DOHH2 (cell line): ENCODE data around the gene CDHR2.

Experiments
- H3F3A ChIP-seq: fragments of 200-600 bp; sonication (generic), shearing (Covaris generic); 2 replicates; pipeline ENCODE4 v1.6.0; 2016; ENCODE audit warnings: antibody characterized with exemption, mild to moderate bottlenecking; ENCODE audit not compliant: control insufficient read depth, insufficient read depth
- H3K27ac ChIP-seq: fragments of 200-600 bp; sonication (generic); 2 replicates; pipeline ENCODE4 v1.5.1; 2014; ENCODE audit warnings: low read depth, mild to moderate bottlenecking, low read length, moderate library complexity
- H3K27me3 ChIP-seq: fragments of 200-600 bp; sonication (generic); 2 replicates; pipeline ENCODE4 v1.6.1; 2014; ENCODE audit warnings: mild to moderate bottlenecking, low read length, mixed read lengths; ENCODE audit not compliant: control insufficient read depth
- H3K36me3 ChIP-seq: fragments of 200-600 bp; sonication (generic); 2 replicates; pipeline ENCODE4 v1.6.1; 2014; ENCODE audit warnings: mild to moderate bottlenecking, low read length, moderate library complexity, mixed read lengths; ENCODE audit not compliant: control insufficient read depth
- H3K4me1 ChIP-seq: fragments of 200-600 bp; sonication (generic); 2 replicates; pipeline ENCODE4 v1.6.1; 2014; ENCODE audit warnings: mild to moderate bottlenecking, low read length, mixed read lengths; ENCODE audit not compliant: control insufficient read depth
- H3K4me2 ChIP-seq: fragments of 200-600 bp; sonication (generic); 2 replicates; pipeline ENCODE4 v1.6.0; 2014; ENCODE audit warnings: mild to moderate bottlenecking, low read length, moderate library complexity
- H3K4me3 ChIP-seq: fragments of 200-600 bp; sonication (generic); 2 replicates; pipeline ENCODE4 v1.5.1; 2014; ENCODE audit warnings: mild to moderate bottlenecking, low read length, mixed read lengths
- H3K79me2 ChIP-seq: fragments of 200-600 bp; sonication (generic); 2 replicates; pipeline ENCODE4 v1.6.1; 2014; ENCODE audit warnings: mild to moderate bottlenecking, low read length, mixed read lengths; ENCODE audit not compliant: control insufficient read depth
- H3K9me2 ChIP-seq: fragments of 200-600 bp; sonication (generic); replicated peaks from 2 replicates; pipeline ENCODE4 v1.6.1; 2014; ENCODE audit warnings: mild to moderate bottlenecking, low read length, mixed read lengths; ENCODE audit not compliant: control insufficient read depth
- H3K9me3 ChIP-seq: fragments of 200-600 bp; sonication (generic); 2 replicates; pipeline ENCODE4 v1.6.1; 2014; ENCODE audit warnings: antibody characterized with exemption, low read length, mixed read lengths; ENCODE audit not compliant: control insufficient read depth, insufficient read depth
- H4K20me1 ChIP-seq: fragments of 200-600 bp; sonication (generic); 2 replicates; pipeline ENCODE4 v1.6.0; 2014; ENCODE audit warnings: low read depth, mild to moderate bottlenecking, antibody characterized with exemption, low read length, moderate library complexity; ENCODE audit not compliant: control insufficient read depth, insufficient read depth
- EZH2phosphoT487 ChIP-seq: fragments of 200-600 bp; sonication (generic); IDR thresholded peaks from 2 replicates; pipeline ENCODE4 v1.6.1; 2017; ENCODE audit warnings: borderline replicate concordance, mild to moderate bottlenecking, antibody characterized with exemption, low read length, moderate library complexity, mixed read lengths
- TF ChIP-seq, protein P1 (sequence below): fragments of 200-600 bp; sonication (generic); IDR thresholded peaks from one replicate; pipeline ENCODE4 v1.5.1; 2014; ENCODE audit warnings: antibody characterized with exemption, mild to moderate bottlenecking, low read depth, low read length; ENCODE audit not compliant: poor library complexity, severe bottlenecking

Gene CDHR2

DNA sequence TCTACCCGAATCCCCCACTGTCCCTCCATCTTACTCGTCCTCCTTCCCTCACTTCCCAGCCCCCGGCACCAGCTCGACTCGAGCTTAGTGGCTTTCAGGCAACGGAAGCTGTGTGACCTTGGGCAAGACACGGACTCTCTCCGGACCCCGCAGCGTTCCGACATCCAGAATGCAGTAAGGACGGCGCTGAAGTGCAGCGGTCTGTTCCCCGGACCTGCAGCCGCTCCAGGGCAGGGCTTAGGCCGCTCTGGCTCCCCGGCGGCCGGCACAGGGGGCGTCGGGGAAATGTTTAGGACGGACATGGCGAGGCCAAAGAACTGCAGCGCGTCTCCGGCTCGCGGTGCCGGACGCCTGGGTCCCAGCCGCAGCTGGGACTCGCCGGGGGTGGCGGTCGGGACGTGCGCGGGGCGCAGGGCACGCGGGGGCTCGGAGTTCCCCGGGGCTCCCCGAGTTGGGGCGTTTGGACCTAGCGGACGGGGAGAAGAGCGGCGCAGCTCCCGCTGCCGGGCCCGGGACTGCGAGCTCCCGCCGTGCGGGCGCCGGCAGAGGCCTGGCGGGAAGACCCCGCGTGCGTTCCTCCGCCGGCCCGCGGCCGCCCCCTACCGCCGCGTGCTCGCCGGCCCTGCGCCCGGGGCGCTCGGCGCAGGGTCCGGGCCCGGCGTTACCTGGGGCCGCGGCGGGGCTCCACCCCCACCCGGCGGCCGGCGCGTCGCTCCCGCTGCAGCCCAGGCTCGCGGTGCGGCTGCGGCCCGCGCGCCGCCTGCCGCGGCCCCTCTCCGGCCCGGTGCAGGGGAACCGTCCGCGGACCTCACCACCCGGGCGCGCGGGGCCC is 6.3 kb upstream of the CDHR2 start:
- Histone ChIP-seq H3K4me1 (peaks cover 61% of the 10 kb centered on the region), H3K9me3 (no peaks in the 10 kb centered on the region), H3K36me3 (no peaks in the 10 kb centered on the region; the same call in 1 of the 2 replicates), H4K20me1 (no peaks in the 10 kb centered on the region), H3K4me3 (peak overlapping the region; percentile 84), H3K9me2 (no peaks in the 10 kb centered on the region), H3K27me3 (no peaks in the 10 kb centered on the region), H3K4me2 (peak overlapping the region; percentile 96), H3K79me2 (peaks cover 13% of the 10 kb centered on the region), H3F3A (peaks cover 19% of the 10 kb centered on the region), H3K27ac (peak overlapping the region; percentile 68)
- TF ChIP-seq EZH2phosphoT487: no peak
- TF ChIP-seq, protein P1, sequence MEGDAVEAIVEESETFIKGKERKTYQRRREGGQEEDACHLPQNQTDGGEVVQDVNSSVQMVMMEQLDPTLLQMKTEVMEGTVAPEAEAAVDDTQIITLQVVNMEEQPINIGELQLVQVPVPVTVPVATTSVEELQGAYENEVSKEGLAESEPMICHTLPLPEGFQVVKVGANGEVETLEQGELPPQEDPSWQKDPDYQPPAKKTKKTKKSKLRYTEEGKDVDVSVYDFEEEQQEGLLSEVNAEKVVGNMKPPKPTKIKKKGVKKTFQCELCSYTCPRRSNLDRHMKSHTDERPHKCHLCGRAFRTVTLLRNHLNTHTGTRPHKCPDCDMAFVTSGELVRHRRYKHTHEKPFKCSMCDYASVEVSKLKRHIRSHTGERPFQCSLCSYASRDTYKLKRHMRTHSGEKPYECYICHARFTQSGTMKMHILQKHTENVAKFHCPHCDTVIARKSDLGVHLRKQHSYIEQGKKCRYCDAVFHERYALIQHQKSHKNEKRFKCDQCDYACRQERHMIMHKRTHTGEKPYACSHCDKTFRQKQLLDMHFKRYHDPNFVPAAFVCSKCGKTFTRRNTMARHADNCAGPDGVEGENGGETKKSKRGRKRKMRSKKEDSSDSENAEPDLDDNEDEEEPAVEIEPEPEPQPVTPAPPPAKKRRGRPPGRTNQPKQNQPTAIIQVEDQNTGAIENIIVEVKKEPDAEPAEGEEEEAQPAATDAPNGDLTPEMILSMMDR: no peak

DNA sequence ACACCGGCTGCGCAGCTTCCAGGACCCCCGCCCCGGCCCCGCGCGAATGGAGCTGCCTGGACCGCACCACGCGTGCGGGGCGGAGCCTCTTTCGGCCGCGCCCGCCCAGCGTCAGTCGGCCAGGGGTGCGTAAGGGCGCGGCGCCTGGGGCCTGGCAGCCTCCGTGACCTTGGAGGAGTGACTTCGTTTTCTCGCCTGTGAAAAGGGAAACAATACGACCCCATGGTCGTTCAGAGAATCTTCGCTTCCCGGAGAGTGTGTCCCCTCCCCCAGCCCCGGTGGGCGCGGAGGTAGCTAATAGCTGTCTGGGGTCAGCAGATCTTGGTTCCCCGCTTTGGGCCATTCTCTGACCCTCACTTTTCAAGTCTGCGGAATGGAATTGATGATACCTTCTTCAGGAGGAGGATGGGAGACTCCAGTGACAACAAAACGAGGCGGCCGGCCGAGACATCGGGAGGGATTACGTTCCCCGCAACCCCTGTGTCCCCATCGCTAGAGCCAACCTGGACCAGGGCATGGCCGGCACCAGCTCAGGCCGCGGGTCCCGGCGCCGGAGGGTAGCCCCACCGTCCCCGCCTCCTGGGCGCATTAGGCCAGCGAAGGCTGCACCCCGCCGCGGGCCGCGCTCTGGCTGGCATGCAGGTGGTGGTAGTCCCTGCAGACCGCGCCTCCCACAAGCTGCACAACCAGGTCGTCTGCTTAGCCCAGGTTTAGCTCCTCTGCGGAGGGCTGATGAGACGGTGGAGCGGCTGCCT is 5.5 kb upstream of the CDHR2 start:
- Histone ChIP-seq H3K79me2 (peaks cover 13% of the 10 kb centered on the region), H3K9me3 (no peaks in the 10 kb centered on the region), H3K9me2 (no peaks in the 10 kb centered on the region), H3K36me3 (no peaks in the 10 kb centered on the region; the same call in 1 of the 2 replicates), H3K4me2 (peak overlapping the region; percentile 96), H3F3A (peaks cover 15% of the 10 kb centered on the region), H4K20me1 (no peaks in the 10 kb centered on the region), H3K27ac (peak overlapping the region; percentile 68), H3K4me1 (peaks cover 55% of the 10 kb centered on the region), H3K4me3 (peak overlapping the region; percentile 80), H3K27me3 (no peaks in the 10 kb centered on the region)
- TF ChIP-seq, protein P1: no peak
- no peak for TF ChIP-seq EZH2phosphoT487

DNA sequence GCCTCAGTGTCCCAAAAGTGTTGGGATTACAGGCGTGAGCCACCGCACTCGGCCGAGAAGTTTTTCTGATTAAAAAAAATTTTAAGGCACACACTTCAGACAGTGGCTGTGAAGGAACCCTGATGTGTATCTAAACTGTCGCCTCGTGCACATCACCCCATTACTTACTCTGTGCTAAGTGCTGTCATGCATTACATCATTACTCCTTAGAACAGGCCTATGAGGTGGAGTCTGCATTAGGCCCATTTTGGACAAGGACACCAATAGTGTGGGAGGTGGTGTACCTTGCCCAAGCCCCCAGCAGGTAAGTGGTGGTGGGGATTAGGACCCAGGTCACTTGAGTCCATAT is 3.8 kb upstream of the CDHR2 start:
- Histone ChIP-seq H3K27ac (no peak overlapping the region), H3K27me3 (no peaks in the 10 kb centered on the region), H3K4me2 (peak overlapping the region; percentile 96), H3F3A (peaks cover 10% of the 10 kb centered on the region), H3K4me3 (no peak overlapping the region), H3K9me2 (no peaks in the 10 kb centered on the region), H3K9me3 (no peaks in the 10 kb centered on the region), H3K79me2 (peaks cover 13% of the 10 kb centered on the region), H3K36me3 (no peaks in the 10 kb centered on the region; the same call in 1 of the 2 replicates), H3K4me1 (peaks cover 55% of the 10 kb centered on the region), H4K20me1 (no peaks in the 10 kb centered on the region)
- TF ChIP-seq, protein P1: no peak
- no peak for TF ChIP-seq EZH2phosphoT487
